Endothelial cell of umbilical vein (primary cell): ENCODE data around the gene PPP2R2D. TPM values are rescaled to one million over a fixed set of nuclear protein-coding genes. Genes with fewer than 3 reads are reported as not detected.

Experiments
- BruUV-seq: library from RNA; stranded (reverse); fragments of 400-500 nt; replicated peaks from 2 replicates; lab custom pipeline; 2021; lab: Mats Ljungman, UMichigan
- CTCF ChIA-PET: fragments of 300-600, 350-600 bp; sonication (Branson Sonifier 250); formaldehyde crosslinking; loops from one replicate; lab custom pipeline; 2021; ENCODE audit warnings: antibody characterized with exemption, inconsistent platforms; lab: Charles Lee
- POLR2A ChIA-PET: fragments of 300-600, 350-600 bp; sonication (Branson Sonifier 250); formaldehyde crosslinking; loops from one replicate; lab custom pipeline; 2021; ENCODE audit warnings: antibody characterized with exemption, inconsistent platforms; lab: Charles Lee
- DNase-seq: peaks from one replicate; pipeline ENCODE4 v3.0.0-alpha.2; 2011; ENCODE audit warnings: low read depth, low spot score
- FAIRE-seq: peaks from 2 replicates; lab custom pipeline; 2011; peaks lifted over from hg19 to GRCh38; lab: Jason Lieb, UNC
- H2AFZ ChIP-seq: 2 replicates; pipeline ENCODE4 v1.6.0; 2012; ENCODE audit warnings: low read depth, low read length, control low read depth, inconsistent platforms
- H3K27ac ChIP-seq: 2 replicates; pipeline ENCODE4 v1.5.1; 2011; ENCODE audit warnings: low read depth, mild to moderate bottlenecking, control low read depth, low read length, moderate library complexity; ENCODE audit not compliant: insufficient read depth
- H3K27me3 ChIP-seq, 2 experiments: 2 replicates each; pipeline versions ENCODE4 v1.6.0 to v1.6.1; 2011; ENCODE audit warnings: low read length in 2 of 2, mixed read lengths in 1 of 2; ENCODE audit not compliant: control insufficient read depth in 2 of 2, insufficient read depth in 2 of 2
- H3K36me3 ChIP-seq, 2 experiments: 2 replicates in 1 of 2; 3 replicates in 1 of 2; pipeline ENCODE4 v1.5.1; 2011; ENCODE audit warnings: low read length in 2 of 2, mild to moderate bottlenecking in 1 of 2, moderate library complexity in 1 of 2; ENCODE audit not compliant: control insufficient read depth in 2 of 2, insufficient read depth in 2 of 2; ENCODE audit errors: extremely low read depth in 1 of 2
- H3K4me1 ChIP-seq: 3 replicates; pipeline ENCODE4 v1.5.1; 2011; ENCODE audit warnings: mild to moderate bottlenecking, low read length; ENCODE audit not compliant: control insufficient read depth, insufficient read depth; ENCODE audit errors: extremely low read depth
- H3K4me2 ChIP-seq: 2 replicates; pipeline ENCODE4 v1.6.1; 2011; ENCODE audit warnings: low read length, control low read depth, mixed read lengths; ENCODE audit not compliant: insufficient read depth
- H3K4me3 ChIP-seq, 3 experiments: fragments of 200-600 bp in 1 of 3; sonication (generic), shearing (Covaris generic) in 1 of 3; replicated peaks in 1 of 3; 2 replicates each; pipeline ENCODE4 v1.5.1; 2011 to 2016; ENCODE audit warnings: control low read depth in 3 of 3, low read length in 3 of 3, mild to moderate bottlenecking in 2 of 3, inconsistent platforms in 1 of 3, low read depth in 1 of 3, moderate library complexity in 1 of 3; ENCODE audit not compliant: insufficient read depth in 1 of 3
- H3K79me2 ChIP-seq: 2 replicates; pipeline ENCODE4 v1.6.0; 2012; ENCODE audit warnings: low read length, inconsistent platforms; ENCODE audit not compliant: control insufficient read depth, insufficient read depth
- H3K9ac ChIP-seq: replicated peaks from 2 replicates; pipeline ENCODE3; 2011; ENCODE audit warnings: low read length, control low read depth; ENCODE audit not compliant: insufficient read depth; ENCODE audit errors: extremely low read depth
- H3K9me1 ChIP-seq: replicated peaks from 3 replicates; pipeline ENCODE4 v1.6.0; 2011; ENCODE audit warnings: mild to moderate bottlenecking, low read length; ENCODE audit not compliant: control insufficient read depth, insufficient read depth; ENCODE audit errors: extremely low read depth
- H3K9me3 ChIP-seq: replicated peaks from 2 replicates; pipeline ENCODE4 v1.5.1; 2012; ENCODE audit warnings: low read length, inconsistent platforms; ENCODE audit not compliant: control insufficient read depth, insufficient read depth
- H4K20me1 ChIP-seq: replicated peaks from 2 replicates; pipeline ENCODE3; 2011; ENCODE audit warnings: mild to moderate bottlenecking, low read length; ENCODE audit not compliant: control insufficient read depth, insufficient read depth; ENCODE audit errors: extremely low read depth
- CTCF ChIP-seq, 2 donors: IDR thresholded peaks; 1 replicate in 1 of 2; 2 replicates in 1 of 2; pipeline ENCODE4 v1.5.1; 2011; ENCODE audit warnings: low read length in 2 of 2, mild to moderate bottlenecking in 2 of 2, moderate library complexity in 2 of 2, control low read depth in 1 of 2, inconsistent platforms in 1 of 2, low read depth in 1 of 2; ENCODE audit not compliant: insufficient read depth in 1 of 2; ENCODE audit errors: extremely low read depth in 1 of 2
- EZH2 ChIP-seq: IDR thresholded peaks from 2 replicates; pipeline ENCODE4 v1.6.1; 2012; ENCODE audit warnings: borderline replicate concordance, low read depth, mild to moderate bottlenecking, moderate library complexity, low read length, inconsistent platforms; ENCODE audit not compliant: severe bottlenecking
- FOS ChIP-seq: IDR thresholded peaks from 2 replicates; pipeline ENCODE4 v1.6.1; 2011; ENCODE audit warnings: mild to moderate bottlenecking, low read length, moderate library complexity, borderline replicate concordance; ENCODE audit not compliant: insufficient read depth
- GATA2 ChIP-seq: IDR thresholded peaks from 2 replicates; pipeline ENCODE4 v1.7.0; 2011; ENCODE audit warnings: low read depth, mild to moderate bottlenecking, moderate library complexity, mixed read lengths, low read length; ENCODE audit not compliant: insufficient read length, insufficient read depth
- JUN ChIP-seq: IDR thresholded peaks from 2 replicates; pipeline ENCODE4 v1.6.1; 2011; ENCODE audit warnings: borderline replicate concordance, low read depth; ENCODE audit not compliant: insufficient read length, insufficient read depth
- MAX ChIP-seq: IDR thresholded peaks from 2 replicates; pipeline ENCODE4 v1.6.1; 2011; ENCODE audit not compliant: insufficient read depth, insufficient read length
- MYC ChIP-seq: IDR thresholded peaks from one replicate; pipeline ENCODE4 v1.6.1; 2011; ENCODE audit warnings: mild to moderate bottlenecking, low read depth, low read length
- POLR2A ChIP-seq: IDR thresholded peaks from 2 replicates; pipeline ENCODE4 v1.6.1; 2012; ENCODE audit warnings: low read depth, mild to moderate bottlenecking, control low read depth, low read length
- POLR2AphosphoS5 ChIP-seq: IDR thresholded peaks from 2 replicates; pipeline ENCODE4 v1.6.1; 2012; ENCODE audit warnings: low read depth, mild to moderate bottlenecking, control low read depth, low read length, moderate library complexity; ENCODE audit not compliant: insufficient read depth
- dilution Hi-C: fragments of 300-500 bp; cut with MboI; formaldehyde crosslinking; loops from one replicate; pipeline ENCODE4 v1.15.0; 2019; ENCODE audit warnings: low sequenced_read_pairs; ENCODE audit not compliant: extremely low pct_ligation_motif_present
- intact Hi-C: fragments of 100-400 bp; cut with micrococcal nuclease; formaldehyde crosslinking; loops from one replicate; pipeline ENCODE4 v1.10.0; 2022
- polyA plus RNA-seq, 4 experiments: library from polyadenylated mRNA; depleted of rRNA in 3 of 4; stranded (reverse) in 3 of 4; unstranded in 1 of 4; fragments of >200 nt; gene quantifications; 2 replicates each; pipeline versions ENCODE4 v1.2.1 to v1.2.3, GENCODE V29; 2011 to 2012; ENCODE audit warnings: missing spikeins in 1 of 4
- total RNA-seq: library from RNA; stranded (reverse); gene quantifications from 2 replicates; pipeline ENCODE4 v1.2.3, GENCODE V29; 2021

The PPP2R2D gene
- total and polyA plus RNA-seq, 2 donors (not counting 3 experiments of a cell fraction or from before 2014, with no cell fraction given): 29.9 to 36.3 TPM

GRCh38 chr10:131996466-131997365 lies 95.9 kb downstream of the PPP2R2D start:
- FAIRE-seq: no peak
- Histone ChIP-seq H3K79me2 (no peaks in the 10 kb centered on the region), H3K27me3 (no peaks in the 10 kb centered on the region), H2AFZ (no peak overlapping the region), H3K27ac (no peak overlapping the region), H3K4me1 (peaks cover 7% of the 10 kb centered on the region), H4K20me1 (no peaks in the 10 kb centered on the region), H3K9me1 (no peaks in the 10 kb centered on the region), H3K9me3 (no peaks in the 10 kb centered on the region), H3K4me3 (no peak overlapping the region), H3K4me2 (no peak overlapping the region), H3K36me3 (no peaks in the 10 kb centered on the region), H3K9ac (no peak overlapping the region)
- dilution Hi-C loops (no loop called here), intact Hi-C loops (no loop called here)
- ChIA-PET POLR2A (no interaction called here), CTCF (interaction anchor here (1.2 to 6.7 kb wide), 3 partner anchors 26 to 111 kb away, joined by 3 to 51 read pairs (median 11); no protein-coding TSS in a partner anchor)
- no peak for TF ChIP-seq GATA2
- TF ChIP-seq JUN: no peak
- TF ChIP-seq CTCF (IDR thresholded peaks at IDR 0.05; ENCODE audit: extremely low read depth in 1 of 2, insufficient read depth in 1 of 2, low read depth in 1 of 2, low read length in 2 of 2): no peak
- TF ChIP-seq POLR2A: no peak
- TF ChIP-seq POLR2AphosphoS5: no peak
- no peak for TF ChIP-seq EZH2
- TF ChIP-seq FOS: no peak
- TF ChIP-seq MYC: no peak
- no peak for TF ChIP-seq MAX
- BruUV-seq: no TSS peak
- no peak for DNase-seq
